ENCODE results near the gene NDUFB1. TPM values are rescaled to one million over a fixed set of nuclear protein-coding genes. Genes with fewer than 3 reads are reported as not detected.

Gene NDUFB1
- total RNA-seq, 1 experiment from 2014 or later = 92.5 TPM

GRCh38 chr14:92143309-92143708 is 21.8 kb upstream of the NDUFB1 start:
- Histone ChIP-seq H3K27ac (ENCODE audit: low read depth, low read length) (no peak overlapping the region), H3K9me2 (ENCODE audit: insufficient read depth) (no peaks in the 10 kb centered on the region), H3K4me2 (ENCODE audit: low read length) (no peak overlapping the region), H3K4me1 (ENCODE audit: control insufficient read depth in 1 of 2, insufficient read depth in 2 of 2, low read length in 2 of 2) (no peaks in the 10 kb centered on the region), H3K27me3 (ENCODE audit: insufficient read depth, low read length) (no peaks in the 10 kb centered on the region), H4K20me1 (ENCODE audit: insufficient read depth) (no peaks in the 10 kb centered on the region), H3K4me3 (replicated peaks in 1 of 2; ENCODE audit: low read depth in 1 of 2, low read length in 2 of 2) (no peak overlapping the region), H3K9me3 (ENCODE audit: control insufficient read depth in 1 of 2, insufficient read depth in 1 of 2, low read depth in 1 of 2, low read length in 2 of 2) (no peaks in the 10 kb centered on the region), H3K79me2 (ENCODE audit: insufficient read depth, low read length) (no peaks in the 10 kb centered on the region), H2AFZ (ENCODE audit: low read depth, low read length, poor library complexity, severe bottlenecking) (no peak overlapping the region), H3K9ac (ENCODE audit: low read length) (no peak overlapping the region), H3K36me3 (ENCODE audit: control insufficient read depth in 1 of 2, insufficient read depth in 2 of 2, low read length in 2 of 2) (peaks cover 45 to 46% of the 10 kb centered on the region in 2 experiments; a peak in 3 of 4 replicates)
- POLR2A ChIA-PET = no interaction called here
- BruUV-seq (replicated peaks) = no TSS peak
- CTCF ChIA-PET = no interaction called here
- RAD21 ChIA-PET (ENCODE audit: low non-redundant PET in 1 of 2, low total read pairs in 2 of 2, uncharacterized antibody in 2 of 2, unreplicated experiment in 2 of 2) = no interaction called here
- ATAC-seq = no peak
- no peak for DNase-seq (ENCODE audit: low read depth, low spot score)
- intact Hi-C loops (cut with micrococcal nuclease) = no loop called here
- TF ChIP-seq ELF1 (IDR thresholded peaks at IDR 0.05; ENCODE audit: borderline replicate concordance, low read depth) = no peak
- no peak for TF ChIP-seq SRF (IDR thresholded peaks at IDR 0.05; ENCODE audit: low read depth)
- TF ChIP-seq POLR2AphosphoS5 (IDR thresholded peaks at IDR 0.05; ENCODE audit: low read depth, low read length) = no peak
- TF ChIP-seq FOSL1 (IDR thresholded peaks at IDR 0.05; ENCODE audit: low read depth) = no peak
- no peak for TF ChIP-seq ZNF274 (IDR thresholded peaks at IDR 0.05; ENCODE audit: low read depth, low read length)
- no peak for TF ChIP-seq RAD21 (IDR thresholded peaks at IDR 0.05; ENCODE audit: low read depth)
- no peak for TF ChIP-seq CBX3 (IDR thresholded peaks at IDR 0.05; ENCODE audit: low read depth)
- no peak for TF ChIP-seq JUND (IDR thresholded peaks at IDR 0.05)
- TF ChIP-seq EZH2phosphoT487 (IDR thresholded peaks at IDR 0.05; ENCODE audit: borderline replicate concordance) = no peak
- TF ChIP-seq CTCF (IDR thresholded peaks at IDR 0.05 in 2 of 3, conservative IDR thresholded peaks at IDR 0.05 in 1 of 3; ENCODE audit: borderline replicate concordance in 1 of 3, insufficient read depth in 1 of 3, low read depth in 2 of 3, low read length in 2 of 3) = no peak
